IMR-90 (cell line): ENCODE results near the gene PMF1. TPM values are rescaled to one million over a fixed set of nuclear protein-coding genes. Genes with fewer than 3 reads are reported as not detected.

Experiments
- ATAC-seq: fragments of 200-7000 bp; cut with Tn5 transposase; 2 replicates; pipeline ENCODE4 v1.9.1; 2020; ENCODE audit warnings: low read depth, mild to moderate bottlenecking, moderate library complexity
- BruUV-seq: library from RNA; stranded (reverse); fragments of 400-500 nt; replicated peaks from 2 replicates; lab custom pipeline; 2021; lab: Mats Ljungman, UMichigan
- CTCF ChIA-PET: fragments of 300-600 bp; formaldehyde crosslinking; extraction: SDS; loops from one replicate; lab custom pipeline; 2021; ENCODE audit warnings: antibody characterized with exemption; lab: Yijun Ruan, JAX
- POLR2A ChIA-PET: fragments of 300-600 bp; sonication (Branson Sonifier 250); formaldehyde crosslinking; loops from one replicate; lab custom pipeline; 2022; ENCODE audit warnings: antibody characterized with exemption; ENCODE audit not compliant: unreplicated experiment; lab: Charles Lee
- DNase-seq: peaks from one replicate; pipeline ENCODE4 v3.0.0; 2013
- H2AFZ ChIP-seq: replicated peaks from 2 replicates; pipeline ENCODE3; 2013; ENCODE audit warnings: low read length, mild to moderate bottlenecking; ENCODE audit not compliant: poor library complexity
- H2AK5ac ChIP-seq: 2 replicates; pipeline ENCODE4 v1.6.1; 2013; ENCODE audit warnings: low read depth, low read length, inconsistent platforms
- H2AK9ac ChIP-seq: replicated peaks from 2 replicates; pipeline ENCODE3; 2013; ENCODE audit warnings: mild to moderate bottlenecking, low read depth, low read length, moderate library complexity; ENCODE audit not compliant: poor library complexity
- H2BK120ac ChIP-seq: 2 replicates; pipeline ENCODE4 v1.6.1; 2013; ENCODE audit warnings: low read depth, low read length, inconsistent platforms
- H2BK15ac ChIP-seq: 3 replicates; pipeline ENCODE4 v1.6.1; 2013; ENCODE audit warnings: low read depth, low read length, inconsistent platforms
- H2BK20ac ChIP-seq: 2 replicates; pipeline ENCODE4 v1.6.1; 2013; ENCODE audit warnings: low read depth, mild to moderate bottlenecking, inconsistent platforms, low read length, moderate library complexity
- H2BK5ac ChIP-seq: 2 replicates; pipeline ENCODE4 v1.6.1; 2013; ENCODE audit warnings: mild to moderate bottlenecking, low read depth, low read length, inconsistent platforms; ENCODE audit not compliant: poor library complexity, severe bottlenecking
- H3K14ac ChIP-seq: replicated peaks from 2 replicates; pipeline ENCODE4 v1.6.1; 2013; ENCODE audit warnings: low read depth, low read length, inconsistent platforms
- H3K18ac ChIP-seq: 2 replicates; pipeline ENCODE4 v1.6.1; 2013; ENCODE audit warnings: low read depth, low read length, control low read depth
- H3K23ac ChIP-seq: 2 replicates; pipeline ENCODE4 v1.6.1; 2013; ENCODE audit warnings: low read depth, low read length, inconsistent platforms
- H3K27ac ChIP-seq: 2 replicates; pipeline ENCODE4 v1.5.1; 2013; ENCODE audit warnings: mild to moderate bottlenecking, control low read depth, low read length; ENCODE audit not compliant: insufficient read depth
- H3K27me3 ChIP-seq: 2 replicates; pipeline ENCODE4 v1.6.1; 2013; ENCODE audit warnings: low read length; ENCODE audit not compliant: control insufficient read depth, insufficient read depth
- H3K36me3 ChIP-seq: 2 replicates; pipeline ENCODE4 v1.6.1; 2013; ENCODE audit warnings: low read length, mixed read lengths; ENCODE audit not compliant: control insufficient read depth, insufficient read depth
- H3K4ac ChIP-seq: 2 replicates; pipeline ENCODE4 v1.6.1; 2013; ENCODE audit warnings: low read depth, low read length, inconsistent platforms
- H3K4me1 ChIP-seq: 2 replicates; pipeline ENCODE4 v1.6.1; 2013; ENCODE audit warnings: low read length, mixed read lengths; ENCODE audit not compliant: control insufficient read depth, insufficient read depth
- H3K4me2 ChIP-seq: 2 replicates; pipeline ENCODE4 v1.6.1; 2013; ENCODE audit warnings: low read depth, mild to moderate bottlenecking, control low read depth, low read length, moderate library complexity
- H3K4me3 ChIP-seq: 2 replicates; pipeline ENCODE4 v1.5.1; 2013; ENCODE audit warnings: low read depth, mild to moderate bottlenecking, control low read depth, low read length, moderate library complexity; ENCODE audit not compliant: insufficient read depth
- H3K56ac ChIP-seq: 2 replicates; pipeline ENCODE4 v1.6.1; 2013; ENCODE audit warnings: low read length, inconsistent platforms; ENCODE audit not compliant: insufficient read depth; ENCODE audit errors: extremely low read depth
- H3K79me1 ChIP-seq, 2 experiments: 2 replicates each; pipeline ENCODE4 v1.6.1; 2013; ENCODE audit warnings: low read length in 2 of 2, inconsistent platforms in 1 of 2, low read depth in 1 of 2
- H3K9ac ChIP-seq: 2 replicates; pipeline ENCODE4 v1.6.1; 2013; ENCODE audit warnings: low read depth, low read length, control low read depth
- H3K9me1 ChIP-seq: 2 replicates; pipeline ENCODE4 v1.6.1; 2013; ENCODE audit warnings: low read length, inconsistent platforms; ENCODE audit not compliant: insufficient read depth
- H3K9me3 ChIP-seq: 2 replicates; pipeline ENCODE4 v1.6.1; 2013; ENCODE audit warnings: low read length; ENCODE audit not compliant: control insufficient read depth, insufficient read depth
- H4K20me1 ChIP-seq: 2 replicates; pipeline ENCODE4 v1.6.1; 2013; ENCODE audit warnings: low read length, inconsistent platforms; ENCODE audit not compliant: insufficient read depth
- H4K5ac ChIP-seq: 2 replicates; pipeline ENCODE4 v1.6.1; 2013; ENCODE audit warnings: mild to moderate bottlenecking, low read depth, low read length, control low read depth
- H4K8ac ChIP-seq, 2 experiments: 2 replicates each; pipeline ENCODE4 v1.6.1; 2013; ENCODE audit warnings: low read depth in 2 of 2, low read length in 2 of 2, control low read depth in 1 of 2, inconsistent platforms in 1 of 2
- H4K91ac ChIP-seq: 2 replicates; pipeline ENCODE4 v1.6.1; 2013; ENCODE audit warnings: low read depth, low read length, inconsistent platforms; ENCODE audit not compliant: insufficient read depth
- CEBPB ChIP-seq: IDR thresholded peaks from 2 replicates; pipeline ENCODE4 v1.6.1; 2012; ENCODE audit warnings: low read depth, low read length, improper control_type of control experiment
- CHD1 ChIP-seq: IDR thresholded peaks from 2 replicates; pipeline ENCODE4 v1.6.1; 2012; ENCODE audit warnings: low read depth, low read length, improper control_type of control experiment
- CTCF ChIP-seq: conservative IDR thresholded peaks from 2 replicates; pipeline ENCODE4 v1.5.1; 2012; ENCODE audit warnings: mild to moderate bottlenecking, low read depth, low read length, improper control_type of control experiment
- FOS ChIP-seq: fragments of 150-350 bp; IDR thresholded peaks from 2 replicates; pipeline ENCODE4 v1.6.1; 2016; ENCODE audit warnings: low read depth, low read length
- NFE2L2 ChIP-seq: fragments of 150-350 bp; IDR thresholded peaks from 2 replicates; pipeline ENCODE4 v1.6.1; 2016; ENCODE audit warnings: low read depth, mild to moderate bottlenecking, low read length
- POLR2A ChIP-seq: IDR thresholded peaks from 2 replicates; pipeline ENCODE4 v1.6.1; 2012; ENCODE audit warnings: mild to moderate bottlenecking, low read depth, low read length
- RAD21 ChIP-seq: IDR thresholded peaks from 2 replicates; pipeline ENCODE4 v1.6.1; 2012; ENCODE audit warnings: low read length, improper control_type of control experiment
- RCOR1 ChIP-seq: IDR thresholded peaks from 2 replicates; pipeline ENCODE4 v1.6.1; 2012; ENCODE audit warnings: mild to moderate bottlenecking, low read length, improper control_type of control experiment; ENCODE audit not compliant: insufficient replicate concordance
- SMC3 ChIP-seq: fragments of 150-350 bp; IDR thresholded peaks from 2 replicates; pipeline ENCODE4 v1.6.1; 2016; ENCODE audit warnings: low read depth, mild to moderate bottlenecking, antibody characterized with exemption, low read length, moderate library complexity
- WGBS, 2 experiments: methylation state at CpG; one replicate each; pipeline versions ENCODE4 v1.1.5 to v1.1.7; 2013; ENCODE audit warnings: missing lambda C conversion rate in 2 of 2; ENCODE audit not compliant: insufficient read length in 1 of 2; ENCODE audit errors: extremely low coverage in 2 of 2; 5-methylcytosine and 5-hydroxymethylcytosine counted together
- dilution Hi-C: fragments of 300-500 bp; cut with HindIII; formaldehyde crosslinking; loops from one replicate; pipeline ENCODE4 v1.14.3; 2018; ENCODE audit warnings: low sequenced_read_pairs; ENCODE audit not compliant: unreplicated experiment
- in situ Hi-C: fragments of 300-500 bp; cut with MboI; formaldehyde crosslinking; loops from 3 replicates; pipeline ENCODE4 v1.14.3; 2019; ENCODE audit warnings: low sequenced_read_pairs, inconsistent platforms, mixed read lengths
- intact Hi-C: fragments of 100-400 bp; cut with micrococcal nuclease; formaldehyde crosslinking; loops from 2 replicates; pipeline ENCODE4 v1.10.0; 2022
- polyA plus RNA-seq, 3 experiments: library from polyadenylated mRNA; depleted of rRNA; stranded (reverse); fragments of >200 nt; gene quantifications; 2 replicates each; pipeline ENCODE4 v1.2.3, GENCODE V29; 2012; ENCODE audit warnings: low replicate concordance in 1 of 3
- total RNA-seq: library from RNA; depleted of rRNA; stranded (reverse); fragments of >200 nt; gene quantifications from 2 replicates; pipeline ENCODE4 v1.2.3, GENCODE V29; 2012

Gene PMF1
- total and polyA plus RNA-seq, 2 of the 4 experiments (the other 2 are of a cell fraction) = 54.8 to 73.4 TPM

DNA sequence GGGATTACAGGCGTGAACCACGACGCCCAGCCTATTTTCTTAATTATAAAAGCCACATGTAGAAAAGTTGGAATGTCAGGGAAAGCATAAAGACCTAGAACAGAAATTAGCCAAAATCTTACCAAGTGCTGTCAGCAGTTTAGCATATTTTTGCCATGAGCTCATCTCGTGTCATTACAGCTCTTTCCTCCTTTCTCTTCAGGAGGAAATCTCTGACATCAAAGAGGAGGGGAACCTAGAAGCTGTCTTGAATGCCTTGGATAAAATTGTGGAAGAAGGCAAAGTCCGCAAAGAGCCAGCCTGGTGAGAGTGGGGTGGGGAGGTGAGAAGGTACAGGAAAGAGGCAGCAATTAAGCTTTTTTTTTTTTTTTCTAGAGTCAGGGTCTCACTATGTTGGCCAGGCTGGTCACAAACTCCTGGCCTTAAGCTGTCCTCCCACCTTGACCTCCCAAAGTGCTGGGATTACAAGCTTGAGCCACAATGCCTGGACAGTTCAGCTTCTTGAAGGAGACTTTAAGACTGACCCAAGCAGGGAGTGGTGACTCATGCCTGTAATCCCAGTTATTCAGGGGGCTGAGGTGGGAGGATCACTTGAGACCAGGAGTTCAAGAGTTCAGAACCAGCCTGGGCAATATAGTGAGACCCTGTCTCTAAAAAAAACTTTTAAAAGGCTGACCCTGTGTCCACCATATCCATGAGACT, 20.8 kb downstream of the PMF1 start:
- H3K23ac ChIP-seq = peak overlapping the region; percentile 43; the same call in 1 of the 2 replicates
- H3K27me3 ChIP-seq = no peaks in the 10 kb centered on the region
- dilution Hi-C loops (no loop called here), in situ Hi-C loops (no loop called here), intact Hi-C loops (no loop called here)
- no peaks in the 10 kb centered on the region for H3K9me3 ChIP-seq
- peak overlapping the region; percentile 43 for H2AFZ ChIP-seq
- H4K91ac ChIP-seq = peak overlapping the region; percentile 69
- ChIA-PET CTCF (interaction anchor here (0.6 to 1.3 kb wide), 6 partner anchors 8 to 285 kb away, joined by 4 to 6 read pairs (median 6); no protein-coding TSS in a partner anchor), POLR2A (interaction anchor here (0.6 kb wide), 3 partner anchors 13 to 225 kb away, joined by 5 to 15 read pairs (median 5); no protein-coding TSS in a partner anchor)
- H2AK5ac ChIP-seq = peak overlapping the region; percentile 88; the same call in 1 of the 2 replicates
- peak overlapping the region; percentile 70; the same call in 1 of the 2 replicates for H3K14ac ChIP-seq
- H3K4me3 ChIP-seq = no peak overlapping the region
- peaks cover 8 to 20% of the 10 kb centered on the region in 2 experiments for H3K79me1 ChIP-seq
- peak overlapping the region; percentile 78 for H2BK120ac ChIP-seq
- H3K4ac ChIP-seq = peak overlapping the region; percentile 74
- H2BK20ac ChIP-seq = peak overlapping the region; percentile 64; the same call in 1 of the 2 replicates
- peak; percentile 88 for DNase-seq
- peak overlapping the region; percentile 68; the same call in 1 of the 2 replicates for H3K56ac ChIP-seq
- peak overlapping the region; percentile 72; the same call in 1 of the 2 replicates for H3K18ac ChIP-seq
- peak overlapping the region; percentile 9; the same call in 1 of the 2 replicates for H4K5ac ChIP-seq
- BruUV-seq = no TSS peak
- peak overlapping the region; percentile 77 for H2BK5ac ChIP-seq
- peak overlapping the region; percentile 100; the same call in 2 of the 3 replicates for H2BK15ac ChIP-seq
- H3K36me3 ChIP-seq = peaks cover 29% of the 10 kb centered on the region
- no CpG with 5 or more reads among the region's 5 CpGs for WGBS, 2 experiments
- H3K27ac ChIP-seq = peak overlapping the region; percentile 76
- H3K9me1 ChIP-seq = peaks cover 15% of the 10 kb centered on the region
- peak overlapping the region; percentile 21 for H2AK9ac ChIP-seq
- peaks cover 7% of the 10 kb centered on the region; the same call in 1 of the 2 replicates for H4K20me1 ChIP-seq
- TF ChIP-seq SMC3 (no peak), CHD1 (no peak), POLR2A (no peak), FOS (peak; percentile 73), RCOR1 (no peak), NFE2L2 (no peak), CEBPB (no peak), RAD21 (no peak), CTCF (no peak)
- ATAC-seq = peak; percentile 88
- H3K4me1 ChIP-seq = peaks cover 13% of the 10 kb centered on the region
- H4K8ac ChIP-seq = peak overlapping the region; percentile 68 to 76
- peak overlapping the region; percentile 39 for H3K9ac ChIP-seq
- H3K4me2 ChIP-seq = peak overlapping the region; percentile 9; the same call in 1 of the 2 replicates
